Hepatic stellate cell (primary cell): ENCODE results near the gene BCO1.

ENCODE experiments used
- DNase-seq: peaks from one replicate; pipeline ENCODE4 v3.0.0; 2011; ENCODE audit warnings: low spot score

Gene BCO1

GRCh38 chr16:81232740-81233367 is 5.6 kb upstream of the BCO1 start:
- DNase-seq, result no peak

- no peak for DNase-seq
These were observed 1.2 kb upstream of the BCO1 start for GRCh38 chr16:81237282-81237681.

GRCh38 chr16:81237942-81238295 is 570 bp upstream of the BCO1 start:
- no peak for DNase-seq

- DNase-seq, result no peak
These were observed 1.1 kb downstream of the BCO1 start for GRCh38 chr16:81239367-81240121.

GRCh38 chr16:81241706-81242105 is 3.2 kb downstream of the BCO1 start:
- no peak for DNase-seq

- no peak for DNase-seq
These were observed 4.6 kb downstream of the BCO1 start for GRCh38 chr16:81242977-81243618.

GRCh38 chr16:81243942-81244341 is 5.5 kb downstream of the BCO1 start:
- DNase-seq, result no peak

- DNase-seq, result peak; percentile 46
These were observed 13.4 kb downstream of the BCO1 start for GRCh38 chr16:81251871-81252270.

GRCh38 chr16:81253141-81253540 is 14.7 kb downstream of the BCO1 start:
- DNase-seq, result no peak

- no peak for DNase-seq
These were observed 16.5 kb downstream of the BCO1 start for GRCh38 chr16:81254922-81255526.

- DNase-seq, result no peak
These were observed 21.4 kb downstream of the BCO1 start for GRCh38 chr16:81259916-81260315.

- DNase-seq, result no peak
These were observed 22.7 kb downstream of the BCO1 start for GRCh38 chr16:81261049-81261648.

- DNase-seq, result no peak
These were observed 25.2 kb downstream of the BCO1 start for GRCh38 chr16:81263470-81264220.

GRCh38 chr16:81264386-81264785 is 25.9 kb downstream of the BCO1 start:
- no peak for DNase-seq

GRCh38 chr16:81265052-81265451 is 26.6 kb downstream of the BCO1 start:
- no peak for DNase-seq

- DNase-seq, result no peak
These were observed 27.4 kb downstream of the BCO1 start for GRCh38 chr16:81265658-81266451.

GRCh38 chr16:81266680-81267095 is 28.2 kb downstream of the BCO1 start:
- DNase-seq, result no peak

- DNase-seq, result no peak
These were observed 30.0 kb downstream of the BCO1 start for GRCh38 chr16:81268509-81268908.

GRCh38 chr16:81273223-81273950 is 34.9 kb downstream of the BCO1 start:
- DNase-seq, result no peak

- DNase-seq, result no peak
These were observed 36.6 kb downstream of the BCO1 start for GRCh38 chr16:81275064-81275532.
